NOMO-1 (cell line): ENCODE data around the gene OR10A5.
"Not testable (repeated sequence)": the region's sequence is repeated elsewhere in the genome, so short reads cannot be mapped to it uniquely, and the experiment has no call there.

Experiments used
- DNase-seq, 2 experiments: peaks; one replicate each; lab custom pipeline; 2025; ENCODE audit not compliant: unreplicated experiment in 2 of 2; lab: John Stamatoyannopoulos, UW

The OR10A5 gene

GRCh38 chr11:6845383-6845782 lies at the start of gene OR10A5:
OR10A5 (plus strand) TSS chr11:6845683; CDS start chr11:6845683, 0 bp downstream.
- DNase-seq: no peak

- DNase-seq: no peak
Observed at GRCh38 chr11:6799402-6799801, 46.1 kb upstream of the OR10A5 start, which contains the start of gene OR6A2. OR6A2 (minus strand) TSS chr11:6799689; CDS start chr11:6795708, 3,981 bp downstream.

GRCh38 chr11:6801075-6801474 lies 44.4 kb upstream of the OR10A5 start:
- not testable (repeated sequence) for DNase-seq

GRCh38 chr11:6812390-6813005 lies 33.0 kb upstream of the OR10A5 start:
- DNase-seq: peak; percentile 14 to 15

- no peak for DNase-seq
Observed at GRCh38 chr11:6813656-6814055, 31.8 kb upstream of the OR10A5 start.

- no peak for DNase-seq
Observed at GRCh38 chr11:6817694-6818093, 27.8 kb upstream of the OR10A5 start.

- DNase-seq: no peak
Observed at GRCh38 chr11:6818967-6819366, 26.5 kb upstream of the OR10A5 start.

GRCh38 chr11:6824136-6824823 lies 21.2 kb upstream of the OR10A5 start:
- DNase-seq: no peak

GRCh38 chr11:6825231-6825744 lies 20.2 kb upstream of the OR10A5 start:
- peak; percentile 6 to 25 for DNase-seq

GRCh38 chr11:6828103-6828502 lies 17.4 kb upstream of the OR10A5 start:
- DNase-seq: no peak

- no peak for DNase-seq
Observed at GRCh38 chr11:6833356-6833755, 12.1 kb upstream of the OR10A5 start.

GRCh38 chr11:6834021-6834420 lies 11.5 kb upstream of the OR10A5 start:
- no peak for DNase-seq

GRCh38 chr11:6841694-6842093 lies 3.8 kb upstream of the OR10A5 start:
- no peak for DNase-seq

GRCh38 chr11:6843670-6844069 lies 1.8 kb upstream of the OR10A5 start:
- no peak for DNase-seq

GRCh38 chr11:6844356-6844755 lies 1.1 kb upstream of the OR10A5 start:
- DNase-seq: no peak

- no peak for DNase-seq
Observed at GRCh38 chr11:6850526-6850925, 5.0 kb downstream of the OR10A5 start.

GRCh38 chr11:6854801-6855200 lies 9.3 kb downstream of the OR10A5 start:
- DNase-seq: not testable (repeated sequence)

GRCh38 chr11:6855971-6856541 lies 10.6 kb downstream of the OR10A5 start:
- DNase-seq: no peak

- no peak for DNase-seq
Observed at GRCh38 chr11:6856871-6857270, 11.4 kb downstream of the OR10A5 start.

GRCh38 chr11:6862961-6863360 lies 17.5 kb downstream of the OR10A5 start, which contains the start of gene OR10A2:
OR10A2 (plus strand) TSS chr11:6863057; CDS start chr11:6869755, 6,698 bp downstream.
- DNase-seq: no peak

- DNase-seq: no peak
Observed at GRCh38 chr11:6864438-6864837, 19.0 kb downstream of the OR10A5 start.

- DNase-seq: no peak
Observed at GRCh38 chr11:6871278-6871677, 25.8 kb downstream of the OR10A5 start.
